AG09309 (cell line): Measurements from ENCODE around the gene RBP4.
"Not testable (repeated sequence)": the region's sequence is repeated elsewhere in the genome, so short reads cannot be mapped to it uniquely, and the experiment has no call there.

Source experiments
- DNase-seq: peaks from one replicate; pipeline ENCODE4 v3.0.0-alpha.2; 2010; ENCODE audit warnings: low read depth
- H3K4me3 ChIP-seq: 2 replicates; pipeline ENCODE4 v1.5.1; 2011; ENCODE audit warnings: mild to moderate bottlenecking, low read depth, low read length, moderate library complexity; ENCODE audit not compliant: control insufficient read depth
- TF ChIP-seq, protein P1 (sequence below): IDR thresholded peaks from 2 replicates; pipeline ENCODE4 v1.5.1; 2011; ENCODE audit warnings: mild to moderate bottlenecking, low read depth, low read length, inconsistent platforms; ENCODE audit not compliant: insufficient read depth, control insufficient read depth; ENCODE audit errors: missing control alignments

The RBP4 gene

DNA sequence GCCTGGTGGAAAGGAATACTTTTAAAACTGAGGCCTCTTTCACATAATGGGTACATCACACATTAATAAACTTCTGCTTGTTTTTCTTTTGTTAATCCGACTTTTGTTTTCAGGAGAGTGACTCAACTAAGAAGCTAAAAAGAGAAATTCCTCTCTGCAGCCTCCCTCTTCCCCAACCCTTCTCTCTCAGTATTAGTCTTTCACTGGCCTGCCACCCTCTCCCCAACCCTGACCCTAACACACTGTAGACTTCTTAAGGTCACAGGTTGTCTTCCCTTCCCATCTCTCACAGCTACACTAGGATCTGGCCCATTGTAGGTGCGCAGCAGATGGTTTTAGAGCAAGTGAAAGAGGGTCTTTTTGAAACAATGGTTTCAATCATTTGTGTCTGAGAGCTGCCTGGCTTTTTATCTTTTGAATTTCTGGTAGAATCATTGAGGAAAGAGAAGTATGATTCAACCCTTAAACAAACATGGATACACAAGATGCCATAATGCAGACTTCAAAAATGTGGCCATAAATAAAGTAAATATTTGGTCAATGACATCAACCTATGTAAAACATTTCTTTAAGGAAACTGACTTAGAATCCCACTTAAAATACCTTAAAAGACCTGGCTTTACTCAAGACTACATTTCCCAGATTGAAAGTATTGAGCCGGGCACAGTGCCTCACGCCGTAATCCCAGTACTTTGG lies 52.5 kb downstream of the RBP4 start:
- no peak overlapping the region for H3K4me3 ChIP-seq
- DNase-seq = no peak
- TF ChIP-seq, protein P1, sequence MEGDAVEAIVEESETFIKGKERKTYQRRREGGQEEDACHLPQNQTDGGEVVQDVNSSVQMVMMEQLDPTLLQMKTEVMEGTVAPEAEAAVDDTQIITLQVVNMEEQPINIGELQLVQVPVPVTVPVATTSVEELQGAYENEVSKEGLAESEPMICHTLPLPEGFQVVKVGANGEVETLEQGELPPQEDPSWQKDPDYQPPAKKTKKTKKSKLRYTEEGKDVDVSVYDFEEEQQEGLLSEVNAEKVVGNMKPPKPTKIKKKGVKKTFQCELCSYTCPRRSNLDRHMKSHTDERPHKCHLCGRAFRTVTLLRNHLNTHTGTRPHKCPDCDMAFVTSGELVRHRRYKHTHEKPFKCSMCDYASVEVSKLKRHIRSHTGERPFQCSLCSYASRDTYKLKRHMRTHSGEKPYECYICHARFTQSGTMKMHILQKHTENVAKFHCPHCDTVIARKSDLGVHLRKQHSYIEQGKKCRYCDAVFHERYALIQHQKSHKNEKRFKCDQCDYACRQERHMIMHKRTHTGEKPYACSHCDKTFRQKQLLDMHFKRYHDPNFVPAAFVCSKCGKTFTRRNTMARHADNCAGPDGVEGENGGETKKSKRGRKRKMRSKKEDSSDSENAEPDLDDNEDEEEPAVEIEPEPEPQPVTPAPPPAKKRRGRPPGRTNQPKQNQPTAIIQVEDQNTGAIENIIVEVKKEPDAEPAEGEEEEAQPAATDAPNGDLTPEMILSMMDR = no peak

DNA sequence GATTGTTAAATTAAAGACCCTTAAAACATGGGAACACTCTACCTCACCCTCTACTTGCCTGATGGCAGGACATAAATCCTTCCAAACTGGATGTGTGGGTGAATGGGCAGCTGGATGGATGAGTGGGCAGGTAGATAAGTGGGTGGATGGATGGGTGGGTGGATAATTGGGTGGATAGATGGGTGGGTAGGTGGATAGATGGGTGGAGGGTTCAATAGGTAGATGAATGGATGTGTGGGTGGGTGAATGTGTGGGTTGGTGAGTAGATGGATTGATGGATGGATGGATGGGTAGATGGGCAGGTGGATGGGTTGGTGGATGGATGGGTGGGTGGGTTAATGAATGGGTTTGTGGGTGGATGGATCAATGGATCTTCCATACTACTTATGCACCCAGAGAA lies 53.5 kb downstream of the RBP4 start:
- no peak overlapping the region for H3K4me3 ChIP-seq
- TF ChIP-seq, protein P1 = no peak
- no peak for DNase-seq

DNA sequence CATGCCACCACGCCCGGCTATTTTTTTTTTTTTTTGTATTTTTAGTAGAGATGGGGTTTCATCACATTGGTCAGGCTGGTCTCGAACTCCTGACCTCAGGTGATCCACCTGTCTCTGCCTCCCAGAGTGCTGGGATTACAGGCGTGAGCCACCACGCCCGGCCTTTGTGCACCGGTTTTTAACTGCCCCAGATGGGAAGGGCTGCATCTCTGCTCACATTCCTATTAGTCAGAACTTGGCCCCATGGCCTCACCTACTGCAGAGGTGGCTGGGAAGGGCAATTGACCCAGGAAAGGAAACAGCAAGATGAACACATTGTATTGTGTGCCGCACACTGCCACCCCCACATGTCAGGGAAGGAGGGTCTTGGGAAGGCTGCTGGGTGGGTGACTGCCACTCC lies 54.0 kb downstream of the RBP4 start:
- H3K4me3 ChIP-seq, DNase-seq: not testable (repeated sequence)

DNA sequence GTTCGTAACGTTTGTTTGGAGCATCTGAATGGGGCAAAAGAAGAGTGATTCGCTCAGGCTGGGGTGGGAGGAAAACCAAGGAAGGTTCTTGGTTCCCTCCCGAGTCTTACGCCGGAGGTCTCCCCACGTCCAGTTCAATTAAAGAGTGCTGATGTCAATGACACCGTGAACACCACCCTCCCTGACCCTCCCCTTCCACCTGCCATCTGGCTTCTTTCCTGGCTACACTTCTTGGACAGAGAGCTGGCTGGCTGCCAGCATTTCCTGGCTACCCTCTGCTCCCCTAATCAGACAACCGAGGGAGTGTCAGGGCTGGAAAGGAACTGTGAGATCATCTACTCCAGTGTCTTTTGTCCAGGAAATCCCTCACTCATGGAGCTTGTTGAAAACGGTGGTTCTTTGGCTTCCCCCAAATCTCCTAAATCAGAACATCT lies 58.7 kb downstream of the RBP4 start:
- TF ChIP-seq, protein P1 = no peak
- no peak for DNase-seq
- 0 out of 2 replicates have a peak overlapping the region, but pooled peaks have one; percentile 6 for H3K4me3 ChIP-seq
